Astrocyte of the cerebellum (primary cell): Measurements from ENCODE around the gene PRAMEF7.
"Not testable (repeated sequence)": the region's sequence is repeated elsewhere in the genome, so short reads cannot be mapped to it uniquely, and the experiment has no call there.

Experiments used
- DNase-seq: peaks from one replicate; pipeline ENCODE4 v3.0.0-alpha.2; 2011; ENCODE audit warnings: low read depth
- H3K4me3 ChIP-seq: 2 replicates; pipeline ENCODE4 v1.5.1; 2011; ENCODE audit warnings: mild to moderate bottlenecking, low read depth, low read length, moderate library complexity
- in situ Hi-C: cut with HindIII; loops from 2 replicates; pipeline ENCODE4 v1.10.0; 2017; ENCODE audit warnings: low sequenced_read_pairs

The PRAMEF7 gene

DNA sequence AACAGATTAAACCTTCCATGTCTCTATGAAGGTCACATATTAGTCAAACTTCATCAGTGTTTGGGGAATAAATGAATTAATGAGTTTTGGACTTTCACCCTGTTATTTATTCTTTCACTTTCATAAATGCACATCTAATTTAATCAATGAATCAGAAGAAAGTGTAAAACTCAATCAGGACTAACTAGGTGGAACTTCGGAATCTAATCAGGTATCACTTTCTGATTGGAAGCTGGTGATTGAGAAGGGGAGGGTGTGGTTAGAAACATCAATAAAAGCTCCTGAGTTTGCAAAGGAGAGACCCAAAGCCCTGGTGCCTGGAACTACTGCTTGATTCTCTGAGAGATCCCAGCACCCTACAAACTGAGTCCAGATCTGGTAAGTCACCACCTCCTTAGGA lies at the start of gene PRAMEF7:
TSS of gene PRAMEF7 (plus strand) at position 301 of the 400 bp plus-strand sequence. CDS start 1,083 bp downstream, outside the sequence.
- in situ Hi-C loops, H3K4me3 ChIP-seq, DNase-seq: not testable (repeated sequence)

DNA sequence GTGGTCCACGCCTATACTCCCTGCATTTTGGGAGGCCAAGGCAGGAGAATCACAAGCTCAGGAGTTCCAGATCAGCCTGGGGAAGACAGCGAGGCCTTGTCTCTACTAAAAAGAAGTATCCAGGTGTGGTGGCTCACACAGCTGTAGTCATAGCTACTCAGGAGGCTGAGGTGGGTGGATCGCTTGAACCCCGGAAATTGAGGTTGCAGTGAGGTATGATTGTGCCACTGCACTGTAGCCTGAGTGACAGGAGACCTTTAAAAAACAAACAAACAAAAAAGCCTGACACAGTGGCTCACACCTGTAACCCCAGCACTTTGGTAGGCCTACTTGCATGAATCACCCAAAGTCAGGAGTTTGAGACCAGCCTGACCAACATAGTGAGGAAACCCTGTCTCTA lies 38.0 kb upstream of the PRAMEF7 start:
- DNase-seq, in situ Hi-C loops, H3K4me3 ChIP-seq: not testable (repeated sequence)

DNA sequence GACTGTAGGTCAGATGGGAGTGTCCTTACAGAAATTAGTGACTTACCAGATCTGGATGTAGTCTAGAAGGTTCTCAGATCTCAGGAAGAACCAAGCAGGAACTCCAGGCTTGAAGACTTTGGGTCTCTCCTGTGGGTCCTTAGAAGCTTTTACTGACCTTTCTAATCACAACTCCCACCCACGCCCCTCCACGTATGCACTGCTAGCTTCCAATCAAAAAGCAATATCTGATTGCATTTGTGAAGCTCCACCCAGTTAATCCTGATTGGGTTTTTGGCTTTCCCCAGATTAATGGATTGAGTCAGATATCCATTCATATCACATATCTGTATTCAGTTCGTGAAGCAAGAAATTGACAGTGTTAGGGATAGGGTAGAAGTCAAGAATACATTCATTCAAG lies 30.3 kb upstream of the PRAMEF7 start, which contains the start of gene PRAMEF4:
TSS of gene PRAMEF4 (minus strand) at position 101 of the 400 bp plus-strand sequence. CDS start 2,807 bp downstream, outside the sequence.
- DNase-seq, H3K4me3 ChIP-seq, in situ Hi-C loops: not testable (repeated sequence)

DNA sequence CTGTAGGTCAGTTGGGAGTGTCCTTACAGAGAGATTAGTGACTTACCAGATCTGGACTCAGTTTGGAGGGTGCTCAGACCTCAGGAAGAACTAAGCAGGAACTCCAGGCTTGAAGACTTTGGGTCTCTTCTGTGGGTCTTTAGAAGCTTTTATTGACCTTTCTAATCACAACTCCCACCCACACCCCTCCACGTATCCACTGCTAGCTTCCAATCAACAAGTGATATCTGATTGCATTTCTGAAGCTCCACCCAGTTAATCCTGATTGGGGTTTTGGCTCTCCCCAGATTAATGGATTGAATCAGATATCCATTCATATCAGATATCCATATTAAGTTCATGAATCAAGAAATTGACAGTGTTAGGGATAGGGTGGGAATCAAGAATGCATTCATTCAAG lies 18.2 kb upstream of the PRAMEF7 start, which contains the start of gene PRAMEF10:
TSS of gene PRAMEF10 (minus strand) at position 101 of the 400 bp plus-strand sequence. CDS start 2,423 bp downstream, outside the sequence.
- H3K4me3 ChIP-seq, DNase-seq, in situ Hi-C loops: not testable (repeated sequence)

DNA sequence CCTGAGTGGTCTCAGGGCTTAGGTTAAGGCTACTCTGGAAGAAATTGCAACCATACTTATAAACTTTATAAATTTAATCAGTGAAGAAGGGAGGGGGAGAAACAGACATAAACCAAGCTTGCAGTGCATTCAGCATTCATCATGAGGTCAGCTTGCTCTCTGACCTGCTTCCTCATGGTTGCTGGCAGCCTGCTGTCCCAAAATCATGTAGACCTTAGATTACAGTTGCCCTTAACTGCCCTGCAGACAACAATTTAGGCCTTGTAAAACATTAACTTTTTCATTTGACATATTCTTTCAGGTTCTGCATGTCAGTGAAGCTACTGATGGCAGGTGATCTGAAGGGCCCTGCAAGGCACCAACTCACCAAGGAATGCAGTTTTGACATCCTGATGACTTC lies 17.2 kb upstream of the PRAMEF7 start:
- in situ Hi-C loops, DNase-seq, H3K4me3 ChIP-seq: not testable (repeated sequence)

- DNase-seq, H3K4me3 ChIP-seq, in situ Hi-C loops: not testable (repeated sequence)
Measured at GRCh38 chr1:12903793-12904572, 12.4 kb upstream of the PRAMEF7 start.

GRCh38 chr1:12921749-12922148 lies 5.3 kb downstream of the PRAMEF7 start:
- in situ Hi-C loops, DNase-seq, H3K4me3 ChIP-seq: not testable (repeated sequence)

DNA sequence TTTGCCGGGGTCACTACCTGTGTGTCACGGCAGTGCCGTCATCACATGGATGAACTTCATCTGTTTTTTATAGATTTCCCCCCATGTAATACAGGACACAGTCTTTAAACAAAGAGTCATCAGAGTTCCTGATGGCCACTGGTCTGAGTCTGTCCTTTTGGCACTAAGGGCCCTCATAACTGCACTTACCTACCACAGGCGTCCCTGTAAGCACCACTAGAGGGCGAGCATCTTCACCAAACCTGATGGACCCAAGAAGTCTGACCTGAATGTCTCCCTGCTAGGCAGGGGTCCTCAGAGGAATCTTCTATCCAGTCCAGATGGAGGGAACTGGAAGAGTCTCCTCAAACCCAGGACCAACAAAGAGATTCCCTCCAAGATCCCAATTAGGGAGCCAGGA lies 8.0 kb downstream of the PRAMEF7 start:
- H3K4me3 ChIP-seq, DNase-seq, in situ Hi-C loops: not testable (repeated sequence)

- DNase-seq, H3K4me3 ChIP-seq, in situ Hi-C loops: not testable (repeated sequence)
Measured at GRCh38 chr1:12947480-12947879, 31.1 kb downstream of the PRAMEF7 start, which contains the start of gene PRAMEF6. TSS of gene PRAMEF6 (minus strand) at chr1:12947580. CDS start at chr1:12942518, 5,062 bp downstream.
